NCI-H510A (cell line): ENCODE results near the gene IGSF3.
"Not testable (repeated sequence)": the region's sequence is repeated elsewhere in the genome, so short reads cannot be mapped to it uniquely, and the experiment has no call there.

ENCODE experiments used
- DNase-seq: peaks from one replicate; lab custom pipeline; 2025; lab: John Stamatoyannopoulos, UW

IGSF3 gene

GRCh38 chr1:116629441-116629840 is 38.1 kb downstream of the IGSF3 start:
- DNase-seq: not testable (repeated sequence)

- no peak for DNase-seq
These were observed 39.1 kb downstream of the IGSF3 start for GRCh38 chr1:116628448-116628847.

- not testable (repeated sequence) for DNase-seq
These were observed 40.2 kb downstream of the IGSF3 start for GRCh38 chr1:116627357-116627756.

- not testable (repeated sequence) for DNase-seq
These were observed 40.6 kb downstream of the IGSF3 start for GRCh38 chr1:116626915-116627314.

- not testable (repeated sequence) for DNase-seq
These were observed 42.4 kb downstream of the IGSF3 start for GRCh38 chr1:116625155-116625554.

GRCh38 chr1:116624040-116624439 is 43.5 kb downstream of the IGSF3 start:
- DNase-seq: no peak

GRCh38 chr1:116622496-116622895 is 45.0 kb downstream of the IGSF3 start:
- DNase-seq: not testable (repeated sequence)

- DNase-seq: not testable (repeated sequence)
These were observed 45.8 kb downstream of the IGSF3 start for GRCh38 chr1:116621756-116622155.

GRCh38 chr1:116620392-116620791 is 47.1 kb downstream of the IGSF3 start:
- not testable (repeated sequence) for DNase-seq

- not testable (repeated sequence) for DNase-seq
These were observed 48.4 kb downstream of the IGSF3 start for GRCh38 chr1:116619106-116619505.

- DNase-seq: not testable (repeated sequence)
These were observed 49.7 kb downstream of the IGSF3 start for GRCh38 chr1:116617808-116618207.

- not testable (repeated sequence) for DNase-seq
These were observed 53.7 kb downstream of the IGSF3 start for GRCh38 chr1:116613825-116614224.

- not testable (repeated sequence) for DNase-seq
These were observed 57.6 kb downstream of the IGSF3 start for GRCh38 chr1:116609801-116610371.

GRCh38 chr1:116608841-116609240 is 58.7 kb downstream of the IGSF3 start:
- DNase-seq: not testable (repeated sequence)

- not testable (repeated sequence) for DNase-seq
These were observed 59.4 kb downstream of the IGSF3 start for GRCh38 chr1:116608151-116608550.

- DNase-seq: not testable (repeated sequence)
These were observed 60.1 kb downstream of the IGSF3 start for GRCh38 chr1:116607463-116607862.

- not testable (repeated sequence) for DNase-seq
These were observed 61.5 kb downstream of the IGSF3 start for GRCh38 chr1:116606067-116606466.

GRCh38 chr1:116605315-116605714 is 62.2 kb downstream of the IGSF3 start:
- no peak for DNase-seq

GRCh38 chr1:116604408-116604807 is 63.1 kb downstream of the IGSF3 start:
- DNase-seq: not testable (repeated sequence)

- DNase-seq: not testable (repeated sequence)
These were observed 63.9 kb downstream of the IGSF3 start for GRCh38 chr1:116603646-116604045.

- not testable (repeated sequence) for DNase-seq
These were observed 68.2 kb downstream of the IGSF3 start for GRCh38 chr1:116599369-116599768.

GRCh38 chr1:116598420-116599036 is 69.0 kb downstream of the IGSF3 start:
- DNase-seq: not testable (repeated sequence)

- DNase-seq: not testable (repeated sequence)
These were observed 70.1 kb downstream of the IGSF3 start for GRCh38 chr1:116597388-116597787.
